ENCODE measurements around the gene TRIAP1. TPM values are rescaled to one million over a fixed set of nuclear protein-coding genes. Genes with fewer than 3 reads are reported as not detected.

TRIAP1 gene
- total RNA-seq, 1 experiment from 2014 or later: 50.2 TPM

GRCh38 chr12:120412421-120412820 is 33.8 kb downstream of the TRIAP1 start:
- CTCF ChIA-PET: interaction anchor here (0.6 kb wide), 1 partner anchor 57 kb away, joined by 3 read pairs; no protein-coding TSS in a partner anchor
- no peak for DNase-seq (ENCODE audit: unreplicated experiment)
- intact Hi-C loops (cut with micrococcal nuclease): no loop called here
- TF ChIP-seq CTCF (IDR thresholded peaks at IDR 0.05; ENCODE audit: unreplicated experiment): no peak
- no peak overlapping the region for H3K4me3 Mint-ChIP-seq (ENCODE audit: unreplicated experiment)
- no peaks in the 10 kb centered on the region for H3K9me3 Mint-ChIP-seq (ENCODE audit: unreplicated experiment)
- POLR2A ChIA-PET: interaction anchor here (1.2 kb wide), 1 partner anchor 32 kb away, joined by 3 read pairs; no protein-coding TSS in a partner anchor
- H3K36me3 Mint-ChIP-seq (ENCODE audit: insufficient read depth, unreplicated experiment): no peaks in the 10 kb centered on the region
- H3K27ac Mint-ChIP-seq (ENCODE audit: low read depth, unreplicated experiment): no peak overlapping the region
- no TSS peak for BruUV-seq (replicated peaks)
- no peaks in the 10 kb centered on the region for H3K4me1 Mint-ChIP-seq (ENCODE audit: insufficient read depth, unreplicated experiment)
- no peaks in the 10 kb centered on the region for H3K27me3 Mint-ChIP-seq (ENCODE audit: insufficient read depth, unreplicated experiment)

DNA sequence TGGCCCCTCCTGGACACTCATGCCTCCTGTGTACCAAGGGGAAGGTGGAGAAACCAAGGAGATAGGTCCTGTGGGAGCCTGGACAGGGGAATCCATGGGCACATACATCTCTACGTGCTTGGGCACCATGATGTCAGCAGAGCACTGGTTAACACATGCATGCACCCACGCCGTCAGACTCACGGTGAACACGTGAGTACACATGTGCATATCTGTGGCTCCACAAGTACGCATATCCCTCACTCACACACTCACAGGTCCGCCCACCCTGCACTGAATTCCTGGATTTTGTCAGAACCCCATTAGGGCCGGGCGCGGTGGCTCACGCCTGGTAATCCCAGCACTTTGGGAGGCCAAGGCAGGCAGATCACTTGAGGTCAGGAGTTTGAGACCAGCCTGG is 37.4 kb downstream of the TRIAP1 start:
- no peak for DNase-seq (ENCODE audit: unreplicated experiment)
- Mint-ChIP-seq H3K27ac (ENCODE audit: low read depth, unreplicated experiment) (no peak overlapping the region), H3K9me3 (ENCODE audit: unreplicated experiment) (no peaks in the 10 kb centered on the region), H3K4me1 (ENCODE audit: insufficient read depth, unreplicated experiment) (no peaks in the 10 kb centered on the region), H3K27me3 (ENCODE audit: insufficient read depth, unreplicated experiment) (no peaks in the 10 kb centered on the region), H3K4me3 (ENCODE audit: unreplicated experiment) (no peak overlapping the region), H3K36me3 (ENCODE audit: insufficient read depth, unreplicated experiment) (no peaks in the 10 kb centered on the region)
- ChIA-PET CTCF (no interaction called here), POLR2A (no interaction called here)
- no peak for TF ChIP-seq CTCF (IDR thresholded peaks at IDR 0.05; ENCODE audit: unreplicated experiment)
- no TSS peak for BruUV-seq (replicated peaks)
- intact Hi-C loops (cut with micrococcal nuclease): no loop called here

DNA sequence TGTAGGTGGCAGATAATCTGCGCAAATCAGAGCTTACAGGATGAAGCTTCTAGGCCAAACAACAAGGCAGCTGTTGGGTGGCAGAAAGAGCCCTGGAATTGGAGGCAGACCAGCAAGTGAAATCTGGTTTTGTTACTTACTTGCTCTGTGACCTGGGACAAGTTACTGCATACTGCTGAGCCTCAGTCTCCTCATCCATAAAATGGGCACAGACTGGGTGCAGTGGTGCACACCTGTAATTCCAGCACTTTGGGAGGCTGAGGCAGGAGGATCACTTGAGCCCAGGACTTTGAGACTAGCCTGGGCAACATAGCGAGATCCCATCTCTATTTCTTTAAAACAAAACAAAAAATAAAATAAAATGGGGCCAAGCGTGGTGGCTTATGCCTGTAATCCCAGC is 39.6 kb downstream of the TRIAP1 start:
- intact Hi-C loops (cut with micrococcal nuclease): no loop called here
- ChIA-PET CTCF (interaction anchor here (0.7 kb wide), 1 partner anchor 1311 kb away, joined by 3 read pairs; no protein-coding TSS in a partner anchor), POLR2A (no interaction called here)
- no TSS peak for BruUV-seq (replicated peaks)
- H3K27ac Mint-ChIP-seq (ENCODE audit: low read depth, unreplicated experiment): no peak overlapping the region
- H3K9me3 Mint-ChIP-seq (ENCODE audit: unreplicated experiment): no peaks in the 10 kb centered on the region
- no peak for TF ChIP-seq CTCF (IDR thresholded peaks at IDR 0.05; ENCODE audit: unreplicated experiment)
- H3K27me3 Mint-ChIP-seq (ENCODE audit: insufficient read depth, unreplicated experiment): no peaks in the 10 kb centered on the region
- H3K4me3 Mint-ChIP-seq (ENCODE audit: unreplicated experiment): no peak overlapping the region
- DNase-seq (ENCODE audit: unreplicated experiment): no peak
- H3K4me1 Mint-ChIP-seq (ENCODE audit: insufficient read depth, unreplicated experiment): no peaks in the 10 kb centered on the region
- H3K36me3 Mint-ChIP-seq (ENCODE audit: insufficient read depth, unreplicated experiment): no peaks in the 10 kb centered on the region

DNA sequence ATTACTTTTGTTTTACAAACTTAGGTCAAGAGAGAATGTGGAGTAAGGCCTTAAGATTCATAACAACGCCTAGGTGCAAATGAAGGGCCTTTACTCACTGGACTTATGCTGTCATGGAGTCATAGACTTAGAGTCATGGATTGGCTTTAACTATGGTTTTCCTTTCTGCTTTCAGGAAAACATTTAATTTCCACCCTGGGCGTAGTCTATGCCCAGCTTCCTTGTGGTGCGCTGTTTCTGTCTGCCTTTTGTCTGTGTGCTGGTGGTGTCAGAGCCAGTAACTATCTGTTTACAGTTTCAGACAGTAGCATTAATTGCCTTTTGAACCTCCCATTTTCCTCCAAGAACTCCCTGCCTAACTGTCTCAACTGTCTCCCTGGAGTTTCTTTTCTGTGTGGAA is 40.1 kb downstream of the TRIAP1 start:
- Mint-ChIP-seq H3K4me3 (ENCODE audit: unreplicated experiment) (no peak overlapping the region), H3K4me1 (ENCODE audit: insufficient read depth, unreplicated experiment) (no peaks in the 10 kb centered on the region), H3K36me3 (ENCODE audit: insufficient read depth, unreplicated experiment) (no peaks in the 10 kb centered on the region), H3K27ac (ENCODE audit: low read depth, unreplicated experiment) (no peak overlapping the region), H3K27me3 (ENCODE audit: insufficient read depth, unreplicated experiment) (no peaks in the 10 kb centered on the region), H3K9me3 (ENCODE audit: unreplicated experiment) (no peaks in the 10 kb centered on the region)
- CTCF ChIA-PET: no interaction called here
- no TSS peak for BruUV-seq (replicated peaks)
- intact Hi-C loops (cut with micrococcal nuclease): no loop called here
- POLR2A ChIA-PET: no interaction called here
- DNase-seq (ENCODE audit: unreplicated experiment): no peak
- no peak for TF ChIP-seq CTCF (IDR thresholded peaks at IDR 0.05; ENCODE audit: unreplicated experiment)

Measured in MCF 10A (cell line).